Loucy (cell line): Measurements from ENCODE around the gene MMP15.

Experiments
- CTCF ChIP-seq: fragments of 200-600 bp; sonication (generic); conservative IDR thresholded peaks from 2 replicates; pipeline ENCODE4 v1.5.1; 2014; ENCODE audit warnings: mild to moderate bottlenecking, antibody characterized with exemption, low read length
- EZH2phosphoT487 ChIP-seq: fragments of 200-600 bp; IDR thresholded peaks from 2 replicates; pipeline ENCODE4 v1.6.1; 2018; ENCODE audit warnings: antibody characterized with exemption, mild to moderate bottlenecking, moderate library complexity, borderline replicate concordance

GRCh38 chr16:58001781-58002415, 23.7 kb upstream of the MMP15 start:
- no peak for TF ChIP-seq CTCF
- TF ChIP-seq EZH2phosphoT487 = no peak
